Activated T-helper 2 cell treated with anti-CD3 and anti-CD28 coated beads, Interferon-gamma antibody, Interleukin-2, Interleukin-4, amounts not matched to agents 10 μg/mL and 5 μg/mL and 100 μg/mL, durations not matched to agents 14 hours and 24 hours and 36 hours (primary cell): ENCODE data around the gene TMED1. TPM values are rescaled to one million over a fixed set of nuclear protein-coding genes. Genes with fewer than 3 reads are reported as not detected.
A peak's percentile ranks its signal among the peaks of the same experiment; 100 is the strongest.
"Not testable (repeated sequence)": the region's sequence is repeated elsewhere in the genome, so short reads cannot be mapped to it uniquely, and the experiment has no call there.

Experiments used
- DNase-seq: peaks from one replicate; pipeline ENCODE4 v3.0.0; 2021; ENCODE audit warnings: low spot score
- H3K27ac Mint-ChIP-seq: one replicate; pipeline ENCODE4 v1.8.0; 2021; ENCODE audit warnings: mixed read lengths
- H3K27me3 Mint-ChIP-seq: one replicate; pipeline ENCODE4 v1.8.0; 2021; ENCODE audit warnings: low read depth, mixed read lengths
- H3K36me3 Mint-ChIP-seq: one replicate; pipeline ENCODE4 v1.8.0; 2021; ENCODE audit warnings: low read depth, mixed read lengths
- H3K4me1 Mint-ChIP-seq: one replicate; pipeline ENCODE4 v1.8.0; 2021; ENCODE audit warnings: low read depth, mixed read lengths
- H3K4me3 Mint-ChIP-seq: one replicate; pipeline ENCODE4 v1.8.0; 2021; ENCODE audit warnings: low read depth, mild to moderate bottlenecking, moderate library complexity, mixed read lengths
- H3K9me3 Mint-ChIP-seq: one replicate; pipeline ENCODE4 v1.8.0; 2021; ENCODE audit warnings: mixed read lengths
- intact Hi-C: fragments of 100-400 bp; cut with micrococcal nuclease; formaldehyde crosslinking; loops from one replicate; pipeline ENCODE4 v1.15.1; 2023
- total RNA-seq: library from RNA; stranded (reverse); gene quantifications from 2 replicates; pipeline ENCODE4 v1.2.3, GENCODE V29; 2022

The TMED1 gene
- 16.7 and 17.9 TPM in 2 replicates for total RNA-seq

GRCh38 chr19:10835754-10836478 lies at the start of gene TMED1:
TMED1 (minus strand) TSS chr19:10836212; CDS start chr19:10836191, 21 bp downstream.
- peaks cover 10% of the 10 kb centered on the region for H3K4me1 Mint-ChIP-seq

GRCh38 chr19:10885201-10886169 lies 49.5 kb upstream of the TMED1 start:
- no peak overlapping the region for H3K27ac Mint-ChIP-seq
- no peaks in the 10 kb centered on the region for H3K36me3 Mint-ChIP-seq
- DNase-seq, result no peak
- no peaks in the 10 kb centered on the region for H3K9me3 Mint-ChIP-seq
- intact Hi-C loops, result no loop called here
- no peaks in the 10 kb centered on the region for H3K4me1 Mint-ChIP-seq
- no peak overlapping the region for H3K4me3 Mint-ChIP-seq
- H3K27me3 Mint-ChIP-seq, result no peaks in the 10 kb centered on the region

More at GRCh38 chr19:10835754-10836478, at the start of gene TMED1:
- Mint-ChIP-seq H3K27me3 (no peaks in the 10 kb centered on the region), H3K4me3 (peak within 1 kb of the TSS; percentile 92), H3K27ac (peak within 1 kb of the TSS; percentile 99), H3K9me3 (peaks cover 10% of the 10 kb centered on the region), H3K36me3 (peaks cover 24% of the 10 kb centered on the region)
- peak; percentile 95 for DNase-seq
- intact Hi-C loops, result loop anchor here (1.0 to 5.0 kb wide), 4 partner anchors 35 to 184 kb away; partner anchors contain the start of genes CARM1 and ILF3

GRCh38 chr19:10884274-10884673 lies 48.3 kb upstream of the TMED1 start:
- no peak for DNase-seq
- H3K36me3 Mint-ChIP-seq, result peaks cover 3% of the 10 kb centered on the region
- peaks cover 2% of the 10 kb centered on the region for H3K4me1 Mint-ChIP-seq
- intact Hi-C loops, result no loop called here
- H3K27me3 Mint-ChIP-seq, result no peaks in the 10 kb centered on the region
- H3K4me3 Mint-ChIP-seq, result no peak overlapping the region
- no peak overlapping the region for H3K27ac Mint-ChIP-seq
- H3K9me3 Mint-ChIP-seq, result no peaks in the 10 kb centered on the region

GRCh38 chr19:10882108-10882457 lies 46.1 kb upstream of the TMED1 start:
- intact Hi-C loops, result no loop called here
- Mint-ChIP-seq H3K27ac (no peak overlapping the region), H3K36me3 (peaks cover 5% of the 10 kb centered on the region), H3K4me1 (peaks cover 15% of the 10 kb centered on the region), H3K4me3 (no peak overlapping the region), H3K9me3 (no peaks in the 10 kb centered on the region), H3K27me3 (no peaks in the 10 kb centered on the region)
- no peak for DNase-seq

- H3K27ac Mint-ChIP-seq, result no peak overlapping the region
- no peaks in the 10 kb centered on the region for H3K27me3 Mint-ChIP-seq
- H3K4me3 Mint-ChIP-seq, result no peak overlapping the region
- no peaks in the 10 kb centered on the region for H3K9me3 Mint-ChIP-seq
- no peak for DNase-seq
- H3K36me3 Mint-ChIP-seq, result peaks cover 5% of the 10 kb centered on the region
- intact Hi-C loops, result no loop called here
- peaks cover 20% of the 10 kb centered on the region for H3K4me1 Mint-ChIP-seq
Measured at GRCh38 chr19:10881403-10882107, 45.5 kb upstream of the TMED1 start.

GRCh38 chr19:10878253-10878652 lies 42.2 kb upstream of the TMED1 start:
- intact Hi-C loops, result no loop called here
- no peaks in the 10 kb centered on the region for H3K27me3 Mint-ChIP-seq
- H3K36me3 Mint-ChIP-seq, result peaks cover 9% of the 10 kb centered on the region
- H3K27ac Mint-ChIP-seq, result peak overlapping the region; percentile 71
- H3K9me3 Mint-ChIP-seq, result no peaks in the 10 kb centered on the region
- H3K4me3 Mint-ChIP-seq, result peak overlapping the region; percentile 33
- peaks cover 22% of the 10 kb centered on the region for H3K4me1 Mint-ChIP-seq
- DNase-seq, result no peak

GRCh38 chr19:10877608-10878007 lies 41.6 kb upstream of the TMED1 start:
- H3K9me3 Mint-ChIP-seq, H3K27me3 Mint-ChIP-seq, intact Hi-C loops, H3K4me3 Mint-ChIP-seq, DNase-seq: not testable (repeated sequence)
- peaks cover 14% of the 10 kb centered on the region for H3K36me3 Mint-ChIP-seq
- H3K27ac Mint-ChIP-seq, result peak overlapping the region; percentile 71
- H3K4me1 Mint-ChIP-seq, result peaks cover 27% of the 10 kb centered on the region

GRCh38 chr19:10876459-10877240 lies 40.6 kb upstream of the TMED1 start:
- no peaks in the 10 kb centered on the region for H3K9me3 Mint-ChIP-seq
- H3K4me1 Mint-ChIP-seq, result peaks cover 28% of the 10 kb centered on the region

GRCh38 chr19:10874024-10874423 lies 38.0 kb upstream of the TMED1 start:
- intact Hi-C loops, result no loop called here
- no peaks in the 10 kb centered on the region for H3K9me3 Mint-ChIP-seq
- peak overlapping the region; percentile 49 for H3K4me3 Mint-ChIP-seq
- peaks cover 31% of the 10 kb centered on the region for H3K4me1 Mint-ChIP-seq
- peaks cover 11% of the 10 kb centered on the region for H3K36me3 Mint-ChIP-seq
- no peak for DNase-seq
- no peaks in the 10 kb centered on the region for H3K27me3 Mint-ChIP-seq
- H3K27ac Mint-ChIP-seq, result peak overlapping the region; percentile 5

More at GRCh38 chr19:10876459-10877240, 40.6 kb upstream of the TMED1 start:
- Mint-ChIP-seq H3K27ac (peak overlapping the region; percentile 68), H3K27me3 (no peaks in the 10 kb centered on the region), H3K4me3 (no peak overlapping the region), H3K36me3 (peaks cover 16% of the 10 kb centered on the region)
- no peak for DNase-seq
- intact Hi-C loops, result no loop called here

- DNase-seq, result no peak
- Mint-ChIP-seq H3K9me3 (no peaks in the 10 kb centered on the region), H3K27ac (peak overlapping the region; percentile 89), H3K4me3 (peak overlapping the region; percentile 89), H3K36me3 (peaks cover 11% of the 10 kb centered on the region), H3K4me1 (peaks cover 28% of the 10 kb centered on the region), H3K27me3 (no peaks in the 10 kb centered on the region)
- intact Hi-C loops, result no loop called here
Measured at GRCh38 chr19:10872546-10873107, 36.6 kb upstream of the TMED1 start.

- peak overlapping the region; percentile 89 for H3K4me3 Mint-ChIP-seq
- H3K27me3 Mint-ChIP-seq, result no peaks in the 10 kb centered on the region
- DNase-seq, result no peak
- H3K36me3 Mint-ChIP-seq, result peaks cover 11% of the 10 kb centered on the region
- intact Hi-C loops, result loop anchor here (1.0 to 2.0 kb wide), 3 partner anchors 36 to 563 kb away; partner anchors contain the start of genes ODAD3, PRKCSH, TIMM29 and TMED1
- H3K4me1 Mint-ChIP-seq, result peaks cover 26% of the 10 kb centered on the region
- no peaks in the 10 kb centered on the region for H3K9me3 Mint-ChIP-seq
- H3K27ac Mint-ChIP-seq, result peak overlapping the region; percentile 89
Measured at GRCh38 chr19:10871711-10872545, 35.9 kb upstream of the TMED1 start.
